Vagina (tissue), 2 donors: ENCODE data around the gene PARVA. TPM values are rescaled to one million over a fixed set of nuclear protein-coding genes. Genes with fewer than 3 reads are reported as not detected.

Experiments
- DNase-seq, 2 donors: peaks; one replicate each; pipeline ENCODE4 v3.0.0-alpha.2; 2017; ENCODE audit errors: extremely low spot score in 2 of 2
- H3K27ac ChIP-seq: fragments of 200-600 bp; sonication (generic); one replicate; pipeline ENCODE4 v1.5.1; 2019
- H3K27me3 ChIP-seq: fragments of 200-600 bp; sonication (generic); one replicate; pipeline ENCODE4 v1.5.1; 2019
- H3K36me3 ChIP-seq, 2 donors: fragments of 200-600 bp; sonication (generic); one replicate each; pipeline ENCODE4 v1.5.1; 2017 to 2019
- H3K4me1 ChIP-seq: fragments of 200-600 bp; sonication (generic); one replicate; pipeline ENCODE4 v1.5.1; 2019
- H3K4me3 ChIP-seq, 2 donors: fragments of 200-600 bp; sonication (generic); 1 replicate in 1 of 2; 2 replicates in 1 of 2; pipeline ENCODE4 v1.5.1; 2016 to 2019
- H3K9me3 ChIP-seq: fragments of 200-600 bp; sonication (generic); one replicate; pipeline ENCODE4 v1.5.1; 2019
- CTCF ChIP-seq, 3 experiments: fragments of 450-650 bp in 2 of 3; fragments of 200-600 bp in 1 of 3; sonication (generic) in 1 of 3; IDR thresholded peaks; one replicate each; pipeline ENCODE4 v1.5.1; 2017 to 2019; ENCODE audit warnings: antibody characterized with exemption in 3 of 3, mild to moderate bottlenecking in 2 of 3, moderate library complexity in 2 of 3
- POLR2A ChIP-seq, 2 donors: fragments of 450-650 bp; IDR thresholded peaks; one replicate each; pipeline ENCODE4 v1.6.1; 2017; ENCODE audit warnings: antibody characterized with exemption in 2 of 2, mild to moderate bottlenecking in 2 of 2, moderate library complexity in 2 of 2
- POLR2AphosphoS5 ChIP-seq, 2 donors: sonication (generic); formaldehyde crosslinking; IDR thresholded peaks; one replicate each; pipeline ENCODE4 v1.9.0; 2017; ENCODE audit warnings: antibody characterized with exemption in 2 of 2, mild to moderate bottlenecking in 2 of 2, low read depth in 1 of 2; ENCODE audit not compliant: insufficient read depth in 1 of 2
- intact Hi-C: fragments of 100-400 bp; cut with DNase I; formaldehyde crosslinking; loops from one replicate; pipeline ENCODE4 v1.15.1; 2023
- total RNA-seq: library from RNA; depleted of rRNA; stranded (reverse); fragments of >200 nt; gene quantifications from one replicate; pipeline ENCODE4 v1.2.3, GENCODE V29; 2016

PARVA gene
- total RNA-seq, 1 donor from 2014 or later, result 51.1 TPM

- Histone ChIP-seq H3K36me3 (no peaks in the 10 kb centered on the region), H3K27ac (peak overlapping the region; percentile 91), H3K4me3 (no peak overlapping the region), H3K27me3 (no peaks in the 10 kb centered on the region), H3K4me1 (peaks cover 64% of the 10 kb centered on the region), H3K9me3 (no peaks in the 10 kb centered on the region)
- no peak for DNase-seq
- intact Hi-C loops, result no loop called here
- TF ChIP-seq POLR2A (IDR thresholded peaks at IDR 0.05), result no peak
- no peak for TF ChIP-seq POLR2AphosphoS5 (IDR thresholded peaks at IDR 0.05; ENCODE audit: insufficient read depth in 1 of 2, low read depth in 1 of 2)
- no peak for TF ChIP-seq CTCF (IDR thresholded peaks at IDR 0.05)
Measured at GRCh38 chr11:12435264-12435663, 57.9 kb downstream of the PARVA start.

GRCh38 chr11:12436266-12436665, 58.9 kb downstream of the PARVA start:
- H3K36me3 ChIP-seq, result no peaks in the 10 kb centered on the region
- intact Hi-C loops, result no loop called here
- no peak overlapping the region for H3K4me3 ChIP-seq
- no peaks in the 10 kb centered on the region for H3K9me3 ChIP-seq
- H3K27me3 ChIP-seq, result no peaks in the 10 kb centered on the region
- no peak for DNase-seq
- no peak for TF ChIP-seq POLR2AphosphoS5 (IDR thresholded peaks at IDR 0.05; ENCODE audit: insufficient read depth in 1 of 2, low read depth in 1 of 2)
- TF ChIP-seq CTCF (IDR thresholded peaks at IDR 0.05), result no peak
- TF ChIP-seq POLR2A (IDR thresholded peaks at IDR 0.05), result no peak
- H3K4me1 ChIP-seq, result peaks cover 65% of the 10 kb centered on the region
- peak overlapping the region; percentile 91 for H3K27ac ChIP-seq

- intact Hi-C loops, result no loop called here
- Histone ChIP-seq H3K27ac (no peak overlapping the region), H3K4me3 (no peak overlapping the region), H3K4me1 (peaks cover 55% of the 10 kb centered on the region), H3K36me3 (no peaks in the 10 kb centered on the region), H3K9me3 (no peaks in the 10 kb centered on the region), H3K27me3 (no peaks in the 10 kb centered on the region)
- no peak for DNase-seq
- no peak for TF ChIP-seq CTCF (IDR thresholded peaks at IDR 0.05)
- no peak for TF ChIP-seq POLR2A (IDR thresholded peaks at IDR 0.05)
- TF ChIP-seq POLR2AphosphoS5 (IDR thresholded peaks at IDR 0.05; ENCODE audit: insufficient read depth in 1 of 2, low read depth in 1 of 2), result no peak
Measured at GRCh38 chr11:12438291-12438690, 60.9 kb downstream of the PARVA start.

- Histone ChIP-seq H3K27me3 (no peaks in the 10 kb centered on the region), H3K9me3 (no peaks in the 10 kb centered on the region), H3K4me3 (no peak overlapping the region), H3K27ac (no peak overlapping the region), H3K36me3 (no peaks in the 10 kb centered on the region), H3K4me1 (peaks cover 47% of the 10 kb centered on the region)
- intact Hi-C loops, result no loop called here
- TF ChIP-seq POLR2A (IDR thresholded peaks at IDR 0.05), result no peak
- no peak for TF ChIP-seq POLR2AphosphoS5 (IDR thresholded peaks at IDR 0.05; ENCODE audit: insufficient read depth in 1 of 2, low read depth in 1 of 2)
- TF ChIP-seq CTCF (IDR thresholded peaks at IDR 0.05), result no peak
- DNase-seq, result no peak
Measured at GRCh38 chr11:12439615-12440014, 62.2 kb downstream of the PARVA start.

GRCh38 chr11:12440565-12440964, 63.2 kb downstream of the PARVA start:
- TF ChIP-seq POLR2A (IDR thresholded peaks at IDR 0.05), result no peak
- no peak for TF ChIP-seq POLR2AphosphoS5 (IDR thresholded peaks at IDR 0.05; ENCODE audit: insufficient read depth in 1 of 2, low read depth in 1 of 2)
- TF ChIP-seq CTCF (IDR thresholded peaks at IDR 0.05), result no peak
- DNase-seq, result no peak
- Histone ChIP-seq H3K9me3 (no peaks in the 10 kb centered on the region), H3K36me3 (no peaks in the 10 kb centered on the region), H3K27ac (peak overlapping the region; percentile 68), H3K27me3 (no peaks in the 10 kb centered on the region), H3K4me3 (no peak overlapping the region), H3K4me1 (peaks cover 37% of the 10 kb centered on the region)
- intact Hi-C loops, result no loop called here
